ENCODE results near the gene RYR3. TPM values are rescaled to one million over a fixed set of nuclear protein-coding genes. Genes with fewer than 3 reads are reported as not detected.

Gene RYR3
- total RNA-seq, 1 experiment from 2014 or later, result not detected

DNA sequence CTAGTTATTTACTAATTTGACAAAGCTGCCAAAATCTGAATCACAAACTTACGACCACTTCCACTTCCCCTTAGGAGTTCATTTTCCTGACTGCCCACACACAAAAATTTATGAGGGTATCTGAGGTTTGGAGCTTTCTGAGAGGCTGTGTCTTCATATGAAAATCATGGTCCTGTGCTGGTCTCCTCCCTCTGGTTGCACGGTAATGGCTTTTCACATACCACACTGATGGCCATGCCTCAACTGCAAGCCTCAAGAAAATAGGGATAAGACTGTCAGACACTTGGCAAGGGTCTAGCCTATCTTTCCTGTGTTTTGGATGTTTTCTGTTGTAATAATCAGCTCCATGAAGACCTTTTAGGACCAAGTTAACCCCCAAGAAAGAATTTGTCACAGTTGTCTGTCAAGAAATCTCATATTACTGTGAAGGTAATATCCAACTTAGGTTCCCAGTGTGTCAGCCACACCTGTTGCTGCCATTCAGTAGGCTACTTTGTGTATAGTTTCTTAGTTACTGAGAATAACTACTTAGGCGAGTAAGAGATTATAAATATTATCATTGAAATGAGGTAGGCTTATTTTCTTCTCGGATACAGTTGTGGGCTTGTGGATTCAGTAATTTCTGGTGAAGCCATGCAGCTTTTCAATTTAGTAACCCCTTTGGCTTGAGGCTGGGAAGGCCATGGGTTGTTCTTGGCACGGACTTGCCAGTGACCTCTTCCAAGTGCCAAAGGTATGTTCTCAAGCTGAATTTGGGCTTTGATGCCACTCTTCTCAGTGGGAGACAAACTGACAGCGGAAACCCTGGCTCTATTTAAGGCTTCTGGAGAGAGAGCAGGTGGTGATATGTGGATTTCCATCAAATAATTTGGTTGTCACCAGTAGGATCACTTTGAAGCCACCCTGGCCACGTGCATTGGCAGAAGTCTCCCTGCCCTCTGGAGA lies 101.1 kb downstream of the RYR3 start:
- no peaks in the 10 kb centered on the region for H3K79me2 ChIP-seq (ENCODE audit: low read length)
- H3K9me3 ChIP-seq (ENCODE audit: low read length), result no peaks in the 10 kb centered on the region
- H2AFZ ChIP-seq (ENCODE audit: low read length), result no peak overlapping the region
- H3K9me2 ChIP-seq (replicated peaks; ENCODE audit: low read length), result no peaks in the 10 kb centered on the region
- intact Hi-C loops (cut with micrococcal nuclease), result no loop called here
- ChIA-PET POLR2A (ENCODE audit: unreplicated experiment) (no interaction called here), CTCF (no interaction called here)
- BruUV-seq (replicated peaks), result no TSS peak
- TF ChIP-seq CTCF (conservative IDR thresholded peaks at IDR 0.05; ENCODE audit: low read depth, low read length) (no peak), EZH2 (IDR thresholded peaks at IDR 0.05; ENCODE audit: low read length, unreplicated experiment) (no peak), EZH2phosphoT487 (IDR thresholded peaks at IDR 0.05; ENCODE audit: borderline replicate concordance, low read length) (no peak)
- peaks cover 35% of the 10 kb centered on the region for H3K27me3 ChIP-seq (ENCODE audit: low read length)
- no peaks in the 10 kb centered on the region for H3K36me3 ChIP-seq (ENCODE audit: low read depth, low read length)
- no peaks in the 10 kb centered on the region for H3F3A ChIP-seq (ENCODE audit: low read length, unreplicated experiment)
- H4K20me1 ChIP-seq (ENCODE audit: low read length), result no peaks in the 10 kb centered on the region
- no peak for DNase-seq
- ATAC-seq, result no peak
- no peak overlapping the region for H3K9ac ChIP-seq (ENCODE audit: low read length)
- no peak overlapping the region for H3K27ac ChIP-seq (ENCODE audit: low read length)
- no peak overlapping the region for H3K4me2 ChIP-seq (ENCODE audit: low read length)
- H3K4me3 ChIP-seq (ENCODE audit: low read length), result no peak overlapping the region
- H3K4me1 ChIP-seq (ENCODE audit: insufficient read depth, low read length), result no peaks in the 10 kb centered on the region

DNA sequence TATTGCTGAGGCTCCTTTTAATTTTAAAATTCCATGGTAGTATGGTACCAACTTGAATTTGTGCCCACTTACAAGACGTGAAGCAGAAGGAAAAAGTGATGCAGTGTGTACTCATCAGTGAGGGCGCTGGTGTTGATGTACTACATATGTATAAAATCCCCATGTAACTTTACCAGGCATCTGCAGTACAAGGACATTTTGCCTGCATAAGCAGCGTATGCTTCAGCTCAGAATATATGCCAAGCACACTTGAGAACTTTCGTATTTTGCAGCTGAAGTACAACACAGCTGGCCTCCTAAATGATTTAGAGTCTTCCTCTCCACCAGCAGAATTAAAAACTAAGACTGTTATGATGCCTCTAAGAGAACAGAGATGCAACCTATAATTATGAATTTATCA lies 108.9 kb downstream of the RYR3 start:
- ChIA-PET POLR2A (ENCODE audit: unreplicated experiment) (no interaction called here), CTCF (no interaction called here)
- Histone ChIP-seq H3K36me3 (ENCODE audit: low read depth, low read length) (no peaks in the 10 kb centered on the region), H3K79me2 (ENCODE audit: low read length) (no peaks in the 10 kb centered on the region), H3K4me3 (ENCODE audit: low read length) (no peak overlapping the region), H3K4me1 (ENCODE audit: insufficient read depth, low read length) (no peaks in the 10 kb centered on the region), H3K27ac (ENCODE audit: low read length) (no peak overlapping the region), H2AFZ (ENCODE audit: low read length) (no peak overlapping the region), H3K27me3 (ENCODE audit: low read length) (peaks cover 82% of the 10 kb centered on the region), H4K20me1 (ENCODE audit: low read length) (no peaks in the 10 kb centered on the region), H3K9me3 (ENCODE audit: low read length) (no peaks in the 10 kb centered on the region), H3F3A (ENCODE audit: low read length, unreplicated experiment) (no peaks in the 10 kb centered on the region), H3K9me2 (replicated peaks; ENCODE audit: low read length) (no peaks in the 10 kb centered on the region), H3K4me2 (ENCODE audit: low read length) (no peak overlapping the region), H3K9ac (ENCODE audit: low read length) (no peak overlapping the region)
- DNase-seq, result no peak
- intact Hi-C loops (cut with micrococcal nuclease), result no loop called here
- ATAC-seq, result no peak
- TF ChIP-seq EZH2phosphoT487 (IDR thresholded peaks at IDR 0.05; ENCODE audit: borderline replicate concordance, low read length), result no peak
- no peak for TF ChIP-seq EZH2 (IDR thresholded peaks at IDR 0.05; ENCODE audit: low read length, unreplicated experiment)
- TF ChIP-seq CTCF (conservative IDR thresholded peaks at IDR 0.05; ENCODE audit: low read depth, low read length), result no peak
- BruUV-seq (replicated peaks), result no TSS peak

DNA sequence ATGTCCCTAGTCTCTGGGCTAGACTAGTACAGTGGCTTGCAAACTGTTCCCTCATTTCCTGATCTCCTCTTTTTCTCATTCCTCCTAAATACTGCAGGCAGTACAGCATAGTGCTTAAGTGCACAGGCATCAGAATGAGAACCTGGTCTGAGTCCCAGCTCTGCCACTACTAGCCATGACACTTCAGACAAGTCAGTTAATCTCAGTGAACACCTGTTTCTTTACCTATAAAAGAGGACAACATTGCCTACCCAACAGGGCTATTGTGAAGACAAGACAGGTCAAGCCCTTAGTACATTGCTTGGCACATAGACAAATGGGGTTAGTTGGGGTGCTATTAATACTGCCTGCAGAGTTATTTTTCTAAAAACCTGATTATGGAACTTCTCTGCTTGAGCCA lies 113.3 kb downstream of the RYR3 start:
- Histone ChIP-seq H3K9me3 (ENCODE audit: low read length) (no peaks in the 10 kb centered on the region), H3K27me3 (ENCODE audit: low read length) (peaks cover 93% of the 10 kb centered on the region), H3K9ac (ENCODE audit: low read length) (no peak overlapping the region), H3K27ac (ENCODE audit: low read length) (no peak overlapping the region), H3F3A (ENCODE audit: low read length, unreplicated experiment) (no peaks in the 10 kb centered on the region), H3K4me2 (ENCODE audit: low read length) (no peak overlapping the region), H3K9me2 (replicated peaks; ENCODE audit: low read length) (no peaks in the 10 kb centered on the region), H3K4me3 (ENCODE audit: low read length) (no peak overlapping the region), H3K4me1 (ENCODE audit: insufficient read depth, low read length) (no peaks in the 10 kb centered on the region), H3K36me3 (ENCODE audit: low read depth, low read length) (no peaks in the 10 kb centered on the region), H2AFZ (ENCODE audit: low read length) (no peak overlapping the region), H3K79me2 (ENCODE audit: low read length) (no peaks in the 10 kb centered on the region), H4K20me1 (ENCODE audit: low read length) (no peaks in the 10 kb centered on the region)
- ChIA-PET POLR2A (ENCODE audit: unreplicated experiment) (no interaction called here), CTCF (no interaction called here)
- intact Hi-C loops (cut with micrococcal nuclease), result no loop called here
- TF ChIP-seq EZH2 (IDR thresholded peaks at IDR 0.05; ENCODE audit: low read length, unreplicated experiment), result no peak
- no peak for TF ChIP-seq CTCF (conservative IDR thresholded peaks at IDR 0.05; ENCODE audit: low read depth, low read length)
- no peak for DNase-seq
- BruUV-seq (replicated peaks), result no TSS peak
- ATAC-seq, result no peak
